Central memory CD4-positive, alpha-beta T cell (primary cell): ENCODE results near the gene HSPG2.
"Not testable (repeated sequence)": the region's sequence is repeated elsewhere in the genome, so short reads cannot be mapped to it uniquely, and the experiment has no call there.

ENCODE experiments used
- DNase-seq: peaks from one replicate; pipeline ENCODE4 v3.0.0; 2022

The HSPG2 gene

GRCh38 chr1:21912038-21912758 lies 24.9 kb downstream of the HSPG2 start:
- DNase-seq = no peak

- DNase-seq = no peak
Measured at GRCh38 chr1:21911205-21912001, 25.7 kb downstream of the HSPG2 start.

DNA sequence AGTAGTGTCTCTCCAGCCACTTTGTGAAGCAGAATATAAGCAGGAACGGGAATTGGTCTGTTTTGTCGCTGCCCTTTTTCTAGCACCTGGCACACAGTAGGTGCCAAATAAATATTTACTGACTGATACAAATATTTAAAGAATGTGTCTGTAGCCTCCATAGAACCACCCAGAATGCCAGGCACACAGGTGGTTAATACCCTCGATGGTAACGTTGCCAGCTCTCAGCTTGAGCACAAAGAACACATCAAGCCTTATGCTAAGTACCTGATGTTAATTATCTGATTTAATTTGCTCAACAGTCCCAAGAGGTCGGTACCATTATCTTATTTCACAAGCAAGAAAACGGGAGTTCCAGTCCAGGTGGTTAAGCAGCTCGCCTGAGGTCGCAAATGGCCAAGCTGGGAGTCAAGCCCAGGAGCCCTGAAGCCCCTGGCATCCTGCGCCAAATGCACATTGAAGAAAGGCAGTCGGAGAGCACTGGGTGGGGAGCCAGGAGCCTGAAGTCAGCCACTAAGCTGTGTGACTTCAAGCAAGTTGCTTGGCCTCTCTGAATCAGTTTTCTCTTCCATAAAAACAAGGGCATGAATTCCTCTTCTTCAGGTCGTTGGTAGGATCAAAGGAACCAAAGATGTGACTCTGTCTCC lies 26.4 kb downstream of the HSPG2 start:
- no peak for DNase-seq

GRCh38 chr1:21909787-21910503 lies 27.2 kb downstream of the HSPG2 start:
- DNase-seq = no peak

GRCh38 chr1:21909286-21909759 lies 27.8 kb downstream of the HSPG2 start:
- DNase-seq = no peak

DNA sequence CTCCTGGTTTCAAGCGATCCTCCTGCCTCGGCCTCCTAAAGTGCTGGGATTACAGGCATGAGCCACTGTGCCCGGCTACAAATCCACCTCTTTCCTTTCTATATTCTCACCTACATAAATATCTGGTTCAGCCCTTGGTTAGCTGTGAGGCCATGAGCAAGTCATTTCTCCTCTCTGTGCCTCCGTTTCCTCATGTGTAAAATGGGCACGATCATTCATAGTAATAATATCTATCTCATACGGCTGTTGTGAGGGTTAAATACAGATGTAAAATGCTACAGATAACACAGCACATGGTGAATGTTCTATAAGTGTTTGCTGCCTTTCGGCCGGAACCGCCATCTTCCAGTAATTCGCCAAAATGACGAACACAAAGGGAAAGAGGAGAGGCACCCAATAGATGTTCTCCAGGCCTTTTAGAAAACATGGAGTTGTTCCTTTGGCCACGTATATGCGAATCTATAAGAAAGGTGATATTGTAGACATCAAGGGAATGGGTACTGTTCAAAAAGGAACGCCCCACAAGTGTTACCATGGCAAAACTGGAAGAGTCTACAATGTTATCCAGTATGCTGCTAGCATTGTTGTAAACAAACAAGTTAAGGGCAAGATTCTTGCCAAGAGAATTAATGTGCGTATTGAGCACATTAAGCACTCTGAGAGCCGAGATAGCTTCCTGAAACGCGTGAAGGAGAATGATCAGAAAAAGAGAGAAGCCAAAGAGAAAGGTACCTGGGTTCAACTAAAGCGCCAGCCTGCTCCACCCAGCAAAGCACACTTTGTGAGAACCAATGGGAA lies 29.2 kb downstream of the HSPG2 start:
- not testable (repeated sequence) for DNase-seq

GRCh38 chr1:21907079-21907418 lies 30.1 kb downstream of the HSPG2 start:
- no peak for DNase-seq

DNA sequence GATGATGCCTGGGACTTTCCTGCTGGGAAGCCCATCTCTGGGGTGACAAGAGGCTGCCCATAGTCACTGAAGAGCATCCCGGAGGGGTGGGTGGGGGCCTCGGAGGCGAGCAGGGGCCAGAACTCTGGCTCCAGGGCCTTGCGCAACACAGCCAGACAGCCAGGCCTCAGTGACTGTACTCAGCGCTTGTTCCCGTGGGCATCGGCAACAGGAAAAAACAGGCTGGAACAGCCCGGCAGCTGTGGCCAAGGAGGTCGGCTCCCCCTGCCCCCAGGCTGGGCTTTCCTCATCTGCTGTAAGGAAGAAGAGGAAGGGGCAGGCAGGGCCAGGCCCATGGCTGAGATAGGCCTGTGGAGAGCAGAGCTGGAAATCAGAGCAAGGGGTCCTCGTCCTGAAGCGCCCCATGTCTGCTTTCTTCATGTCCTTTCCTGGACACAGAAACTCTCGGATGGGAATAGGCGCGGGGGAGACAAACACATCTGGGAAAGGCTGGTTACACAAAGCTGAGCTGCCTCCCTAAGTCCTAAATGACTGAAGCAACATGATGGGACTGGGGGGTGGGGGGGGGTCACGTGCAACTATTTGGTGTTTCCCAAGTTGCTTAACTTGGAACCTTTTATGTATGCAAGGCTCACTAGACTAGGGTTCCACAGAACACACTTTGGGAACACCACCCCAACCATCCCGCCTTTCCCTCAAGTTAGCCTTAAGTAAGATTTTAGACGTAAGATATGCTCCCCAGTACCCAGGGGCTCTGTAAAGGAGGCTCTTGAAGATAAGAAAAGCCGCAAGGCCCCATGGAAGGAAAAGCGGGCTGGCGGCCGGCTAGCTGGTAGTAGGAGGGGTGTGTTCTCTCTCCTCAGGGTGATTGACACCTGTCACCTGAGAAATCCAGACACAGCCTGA lies 30.7 kb downstream of the HSPG2 start:
- DNase-seq = no peak

DNA sequence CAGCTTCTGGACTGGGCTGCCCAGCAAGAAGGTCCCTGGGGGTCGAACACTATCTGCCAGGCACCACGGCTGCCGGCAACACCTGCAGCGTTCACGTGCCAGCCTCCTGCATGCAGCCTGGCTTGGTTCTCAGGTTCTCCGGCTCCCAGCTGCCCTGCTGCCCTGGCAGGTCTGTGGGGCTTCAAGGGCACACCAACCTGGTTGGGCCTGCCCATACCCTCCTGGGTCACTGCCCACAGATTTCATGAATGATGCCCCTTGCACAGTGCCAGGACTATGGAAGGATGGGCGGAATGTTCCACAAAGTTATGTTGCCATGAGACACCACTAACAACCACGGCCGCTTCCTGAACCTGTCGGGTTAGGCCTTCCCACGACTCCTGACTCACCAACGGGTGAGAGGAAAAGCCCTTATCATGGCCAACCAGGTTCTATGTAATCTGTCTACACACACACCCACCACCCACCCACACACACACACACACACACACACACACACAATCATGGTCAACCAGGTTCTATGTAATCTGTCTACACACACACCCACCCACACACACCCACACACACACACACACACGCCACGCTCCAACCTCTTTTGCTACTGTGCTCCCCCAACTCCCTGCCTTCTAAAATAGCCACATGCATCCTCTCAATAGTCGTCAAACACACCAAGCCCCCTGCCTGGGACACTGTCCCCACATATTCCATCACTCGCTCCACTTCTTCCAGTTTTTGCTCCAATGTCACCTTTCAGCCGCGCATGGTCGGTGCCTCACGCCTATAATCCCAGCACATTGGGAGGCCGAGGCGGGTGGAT lies 32.2 kb downstream of the HSPG2 start:
- DNase-seq = no peak

- DNase-seq = no peak
Measured at GRCh38 chr1:21904454-21904703, 32.7 kb downstream of the HSPG2 start.

- no peak for DNase-seq
Measured at GRCh38 chr1:21903638-21904453, 33.3 kb downstream of the HSPG2 start.

DNA sequence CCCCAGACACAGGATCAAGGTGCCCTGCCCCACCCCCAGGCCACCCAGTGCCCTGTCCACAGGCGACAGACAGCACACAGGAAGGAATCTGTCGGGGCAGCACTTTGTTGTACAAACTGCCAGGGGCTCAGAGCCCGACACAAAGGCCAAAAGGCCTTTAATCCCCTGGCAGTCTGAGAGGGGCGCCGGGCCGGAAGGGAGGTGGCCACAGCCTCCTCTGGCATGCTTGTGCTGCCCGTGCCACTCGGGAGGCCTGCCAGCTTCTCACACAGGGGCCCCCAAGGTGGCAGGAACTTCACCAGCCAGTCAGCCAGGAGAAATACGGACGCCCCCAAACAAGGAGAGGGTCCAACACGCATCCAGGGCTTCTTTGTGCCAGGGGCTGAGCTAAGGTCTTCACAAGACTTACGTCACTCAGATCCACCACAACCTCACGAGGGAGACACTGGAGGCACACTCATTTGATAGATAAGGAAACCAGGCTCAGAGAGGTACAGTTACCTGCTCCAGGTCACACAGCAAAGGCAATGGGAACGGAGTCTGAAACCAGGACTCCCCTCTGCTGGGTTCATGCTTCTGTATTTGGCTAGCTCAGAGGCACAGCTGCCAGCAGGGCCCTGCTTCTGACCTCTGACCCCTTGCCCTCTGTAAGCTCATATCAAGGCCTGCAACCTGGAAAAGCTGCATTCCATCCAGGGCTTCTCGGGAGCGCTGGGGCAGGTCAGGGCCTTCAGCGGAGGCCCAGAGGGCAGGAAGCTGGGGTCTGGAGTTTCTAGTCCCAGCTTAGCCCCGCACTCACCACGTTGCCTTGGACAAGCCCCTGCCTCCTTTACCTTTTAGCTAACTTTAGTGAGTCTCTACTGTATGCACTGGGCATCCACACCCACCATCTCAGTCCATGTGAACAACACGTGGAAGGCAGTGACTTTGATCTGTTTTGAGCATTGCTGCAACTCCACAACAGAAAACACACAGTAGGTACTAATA lies 34.8 kb downstream of the HSPG2 start:
- DNase-seq = no peak

- DNase-seq = no peak
Measured at GRCh38 chr1:21901473-21901847, 35.6 kb downstream of the HSPG2 start.

DNA sequence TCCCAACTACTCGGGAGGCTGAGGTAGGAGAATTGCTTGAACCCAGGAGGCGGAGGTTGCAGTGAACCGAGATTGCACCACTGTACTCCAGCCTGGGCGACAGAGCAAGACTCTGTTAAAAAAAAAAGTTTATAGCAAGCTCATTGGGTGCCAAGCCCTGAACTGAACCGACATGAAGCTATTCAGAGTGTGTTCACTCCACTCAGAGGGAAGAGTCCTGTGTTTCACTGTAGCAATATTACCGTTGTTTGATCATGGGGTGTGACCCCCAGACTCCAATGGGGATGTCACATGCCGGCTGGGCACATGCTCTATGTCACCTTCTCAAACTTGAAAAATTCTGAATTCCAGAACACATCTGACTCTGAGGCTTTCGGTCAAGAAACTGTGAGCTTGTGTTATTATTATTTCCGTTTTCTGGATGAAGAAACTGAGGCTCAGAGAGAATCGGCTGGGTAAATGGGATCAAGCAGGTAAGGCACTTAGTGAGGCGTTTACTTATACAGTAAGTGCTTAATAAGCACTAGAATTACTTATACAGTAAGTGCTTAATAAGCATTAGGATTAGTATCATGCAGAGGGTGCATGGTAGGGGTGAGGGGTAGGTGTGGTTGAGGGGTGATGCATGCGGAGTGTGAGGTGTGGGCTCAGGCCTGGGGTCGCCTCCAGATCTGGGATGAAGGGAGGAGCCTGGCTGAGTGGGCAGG lies 36.2 kb downstream of the HSPG2 start:
- DNase-seq = no peak

- no peak for DNase-seq
Measured at GRCh38 chr1:21899987-21900386, 37.1 kb downstream of the HSPG2 start.

GRCh38 chr1:21899267-21899810 lies 37.8 kb downstream of the HSPG2 start:
- DNase-seq = no peak
